Pons (tissue), 1 donor: ENCODE measurements around the gene PATJ.
A peak's percentile ranks its signal among the peaks of the same experiment; 100 is the strongest.
"Not testable (repeated sequence)": the region's sequence is repeated elsewhere in the genome, so short reads cannot be mapped to it uniquely, and the experiment has no call there.

Source experiments
- DNase-seq: peaks from one replicate; pipeline ENCODE4 v3.0.0-alpha.2; 2016; ENCODE audit warnings: low spot score

PATJ gene

DNA sequence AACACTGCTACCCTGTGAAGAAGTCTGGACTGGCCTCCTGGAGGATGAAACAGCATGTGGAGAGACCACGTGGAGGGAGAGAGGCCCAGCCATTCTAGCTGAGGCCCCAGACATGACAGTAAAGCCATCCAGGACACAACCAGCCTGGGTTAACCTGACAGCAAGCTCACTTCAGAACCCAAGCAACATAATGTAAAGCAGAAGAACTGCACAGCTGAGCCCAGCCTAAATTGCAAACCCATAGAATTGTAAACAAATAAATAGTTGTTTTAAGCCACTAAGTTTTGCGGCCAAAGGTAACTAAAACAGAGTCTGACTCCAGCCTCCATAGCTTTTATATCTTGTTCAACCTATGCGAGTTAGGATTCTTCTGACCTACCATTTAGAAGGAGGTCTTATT, 355.2 kb downstream of the PATJ start:
- no peak for DNase-seq

- DNase-seq: no peak
Observed at GRCh38 chr1:62100442-62100841, 358.2 kb downstream of the PATJ start.

DNA sequence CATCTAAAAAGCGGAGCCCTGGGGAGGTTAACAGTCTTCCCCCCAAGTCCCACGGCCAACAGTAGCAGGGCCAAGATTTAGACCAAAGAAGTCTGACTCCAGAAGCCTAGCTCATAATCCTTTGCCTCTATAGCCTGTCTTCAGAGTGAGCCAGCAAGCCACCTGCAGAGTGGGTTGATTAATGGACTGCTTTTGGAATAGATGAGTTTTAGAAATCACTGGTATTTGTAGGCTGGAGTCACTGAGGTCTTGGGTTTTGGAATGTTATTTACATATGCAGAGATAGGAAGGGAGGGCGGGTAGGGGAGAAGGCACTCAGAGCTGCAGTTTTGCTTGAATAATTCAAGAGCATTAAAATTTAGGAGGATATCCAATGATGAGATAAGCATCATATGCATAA, 361.6 kb downstream of the PATJ start:
- no peak for DNase-seq

DNA sequence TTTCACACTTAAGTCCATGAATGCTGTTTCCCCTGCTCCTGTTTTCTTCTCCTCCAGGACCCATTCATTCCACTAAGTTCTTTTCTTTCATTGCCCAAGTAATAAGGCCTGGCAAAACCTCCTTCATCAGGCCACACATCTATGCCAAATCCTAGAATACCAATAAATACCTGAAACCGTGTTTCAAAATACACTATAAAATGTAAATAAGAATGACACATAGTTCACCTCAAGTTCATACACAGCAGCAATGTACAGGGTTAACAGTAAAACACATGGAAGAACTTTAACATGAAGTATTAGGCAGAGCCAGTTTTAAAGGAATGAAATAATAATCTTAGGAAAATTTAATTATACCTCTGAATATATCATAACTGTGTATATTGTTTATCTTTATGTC, 365.6 kb downstream of the PATJ start:
- no peak for DNase-seq

GRCh38 chr1:62109124-62109523, 366.8 kb downstream of the PATJ start:
- DNase-seq: no peak

- no peak for DNase-seq
Observed at GRCh38 chr1:62110198-62110817, 368.0 kb downstream of the PATJ start.

- no peak for DNase-seq
Observed at GRCh38 chr1:62111084-62111483, 368.8 kb downstream of the PATJ start.

DNA sequence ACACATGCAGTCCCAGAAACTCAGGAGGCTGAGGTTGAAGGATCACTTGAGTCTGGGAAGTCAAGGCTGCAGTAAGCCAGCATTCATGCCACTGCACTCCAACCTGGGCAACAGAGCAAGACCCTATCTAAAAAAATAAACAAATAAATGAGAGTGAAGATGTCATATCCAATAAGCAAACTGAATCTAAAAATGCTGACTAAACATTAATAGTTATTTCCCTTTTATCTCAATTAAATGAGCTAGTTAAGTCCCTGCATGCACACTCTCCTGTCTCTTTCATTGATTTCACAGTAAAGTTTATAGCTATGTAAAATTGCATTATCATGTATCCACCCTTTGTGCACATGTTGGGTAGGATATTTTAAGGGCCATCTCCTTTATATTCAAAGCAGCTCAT, 371.2 kb downstream of the PATJ start:
- no peak for DNase-seq

GRCh38 chr1:62117018-62117750, 374.9 kb downstream of the PATJ start:
- no peak for DNase-seq

GRCh38 chr1:62126579-62127290, 384.5 kb downstream of the PATJ start:
- no peak for DNase-seq

DNA sequence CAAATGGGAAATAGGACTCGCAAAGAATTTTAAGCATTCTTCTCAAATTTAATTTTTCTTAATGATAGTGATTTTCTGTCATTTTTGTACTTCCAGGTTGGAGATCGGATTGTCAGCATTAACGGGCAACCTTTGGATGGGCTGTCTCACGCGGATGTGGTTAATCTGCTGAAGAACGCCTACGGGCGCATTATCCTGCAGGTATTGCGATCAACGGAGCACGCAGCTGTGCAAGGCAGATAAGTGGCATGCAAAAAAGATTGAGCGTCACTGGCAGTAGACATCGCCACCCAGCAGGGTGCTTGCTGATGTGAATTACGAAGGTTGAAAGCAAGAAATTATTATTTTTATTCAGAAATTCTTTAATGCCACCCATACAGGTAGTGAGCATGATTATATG, 386.5 kb downstream of the PATJ start:
- no peak for DNase-seq

DNA sequence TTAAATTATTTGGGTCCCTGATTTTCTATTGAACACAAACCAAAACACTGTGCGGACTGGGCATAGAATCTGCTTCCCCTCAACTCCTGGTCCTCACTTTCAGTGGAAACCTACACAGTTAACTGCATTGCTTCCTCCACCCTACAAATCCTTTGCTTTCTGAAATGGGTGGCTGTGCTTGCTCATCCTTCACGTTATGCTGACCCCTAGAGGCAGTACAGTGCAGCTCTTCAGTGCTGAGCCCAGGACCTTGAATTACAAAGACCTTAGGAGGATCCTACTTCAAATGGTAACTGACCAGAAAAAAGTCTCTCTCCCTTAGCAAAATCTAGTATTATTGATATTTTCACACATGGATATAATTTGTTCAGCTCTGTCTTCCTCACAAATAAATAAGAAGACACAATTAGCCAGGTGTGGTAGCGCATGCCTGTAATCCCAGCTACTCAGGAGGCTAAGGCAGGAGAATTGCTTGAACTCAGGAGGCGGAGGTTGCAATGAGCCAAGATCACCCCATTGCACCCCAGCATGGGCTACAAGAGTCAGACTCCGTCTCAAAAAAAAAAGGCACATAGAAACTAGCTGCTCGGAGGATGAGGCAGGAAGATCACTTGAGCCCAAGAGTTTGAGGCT, 388.9 kb downstream of the PATJ start:
- DNase-seq: peak; percentile 74

GRCh38 chr1:62138029-62138428, 395.7 kb downstream of the PATJ start:
- no peak for DNase-seq

DNA sequence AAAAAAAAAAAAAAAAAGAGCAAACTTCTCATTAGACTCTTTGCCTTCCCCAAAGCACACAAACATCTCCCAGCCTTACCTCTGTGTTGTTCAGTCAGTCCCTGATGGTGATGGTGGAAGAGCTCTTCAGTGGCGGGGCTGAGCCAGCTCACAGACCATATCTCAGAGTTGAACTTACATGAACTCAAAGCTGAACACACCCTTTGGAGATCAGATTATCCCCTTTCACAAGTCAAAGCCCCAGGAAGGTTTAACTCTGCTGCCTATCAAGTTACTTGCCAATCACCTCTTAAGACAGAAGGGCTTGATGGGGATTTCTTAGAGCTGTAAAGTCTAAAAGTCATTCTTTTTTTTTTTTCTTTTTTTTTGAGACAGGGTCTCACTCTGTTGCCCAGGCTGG, 397.1 kb downstream of the PATJ start:
- no peak for DNase-seq

- no peak for DNase-seq
Observed at GRCh38 chr1:62140666-62141065, 398.4 kb downstream of the PATJ start.

DNA sequence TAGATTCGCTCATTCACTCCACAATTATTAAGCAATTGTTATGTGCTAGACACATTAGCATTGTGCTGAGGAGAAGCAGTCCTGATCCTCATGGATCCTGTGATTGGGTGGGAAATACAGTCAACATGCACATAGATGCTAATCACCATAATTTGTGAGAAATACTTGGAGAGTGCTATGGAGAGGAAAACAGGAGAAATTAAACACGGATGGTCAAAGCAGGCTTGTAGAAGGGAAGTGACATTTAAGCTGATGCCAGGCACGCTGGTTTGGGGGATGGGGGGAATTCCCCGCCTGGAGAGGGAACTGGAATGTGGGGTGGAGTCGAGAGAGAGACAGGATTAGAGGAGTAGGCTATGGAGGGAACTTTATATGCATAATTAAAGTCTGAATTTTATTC, 400.2 kb downstream of the PATJ start:
- DNase-seq: no peak

DNA sequence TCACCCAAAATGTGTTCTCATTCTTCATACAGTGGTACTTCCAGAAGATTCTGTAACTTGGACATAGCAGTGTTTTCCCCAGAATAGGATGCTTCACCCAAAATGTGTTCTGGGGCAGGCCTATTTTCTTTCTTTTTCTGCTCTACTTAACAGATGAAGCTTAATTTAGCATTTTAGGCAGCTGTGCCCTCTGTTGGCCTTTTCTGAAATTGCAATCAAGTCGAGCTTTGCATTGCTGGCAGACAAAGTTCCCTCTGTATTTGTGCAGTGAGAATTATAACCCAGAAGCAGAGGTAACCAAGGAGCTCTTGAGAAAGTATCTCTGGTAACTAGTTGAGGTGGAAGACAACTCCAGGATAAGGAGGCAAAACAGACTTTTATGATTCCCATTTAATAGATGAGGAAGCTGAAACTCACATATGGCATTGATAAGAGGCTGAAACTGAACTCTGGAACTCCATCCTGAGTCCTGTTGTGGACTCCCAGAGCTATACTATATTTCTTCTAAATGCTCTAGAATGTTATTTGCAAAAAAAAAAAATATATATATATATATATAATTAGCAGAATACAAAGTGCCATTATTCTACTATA, 402.1 kb downstream of the PATJ start:
- peak; percentile 74 for DNase-seq

DNA sequence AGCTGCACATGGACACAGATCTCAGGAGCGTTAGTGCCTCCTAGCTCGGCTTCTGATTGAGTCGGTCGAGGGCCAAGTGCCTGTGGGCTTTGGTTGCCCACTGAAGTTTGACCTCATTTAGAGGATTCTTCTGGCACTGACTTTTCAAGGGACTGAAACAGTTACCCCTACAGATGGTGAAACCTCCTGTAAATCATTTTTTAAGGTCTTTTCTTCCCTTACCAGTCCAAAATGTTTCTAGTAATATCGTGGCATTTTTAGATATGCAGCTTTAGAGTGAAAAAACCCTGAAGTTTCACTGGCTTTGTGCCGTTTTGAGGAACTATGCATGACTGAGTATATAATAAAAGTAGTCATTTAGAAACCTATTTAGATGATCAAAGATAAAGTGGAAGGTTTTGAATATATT, 417.7 kb downstream of the PATJ start:
- DNase-seq: no peak

- DNase-seq: no peak
Observed at GRCh38 chr1:62161711-62162110, 419.4 kb downstream of the PATJ start.

DNA sequence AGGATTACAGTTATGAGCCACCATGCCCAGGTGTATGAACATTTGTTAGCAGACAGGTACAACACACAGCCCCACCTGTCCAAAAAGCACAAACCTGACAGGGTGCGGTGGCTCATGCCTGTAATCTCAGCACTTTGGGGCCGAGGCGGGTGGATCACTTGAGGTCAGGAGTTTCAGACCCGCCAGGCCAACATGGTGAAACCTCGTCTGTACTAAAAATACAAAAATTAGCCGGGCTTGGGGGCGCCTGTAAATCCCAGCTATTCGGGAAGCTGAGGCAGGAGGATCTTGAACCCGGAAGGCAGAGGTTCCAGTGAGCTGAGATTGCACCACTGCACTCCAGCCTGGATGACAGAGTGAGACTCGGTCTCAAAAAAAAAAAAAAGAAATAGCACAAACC, 428.1 kb downstream of the PATJ start:
- DNase-seq: not testable (repeated sequence)

DNA sequence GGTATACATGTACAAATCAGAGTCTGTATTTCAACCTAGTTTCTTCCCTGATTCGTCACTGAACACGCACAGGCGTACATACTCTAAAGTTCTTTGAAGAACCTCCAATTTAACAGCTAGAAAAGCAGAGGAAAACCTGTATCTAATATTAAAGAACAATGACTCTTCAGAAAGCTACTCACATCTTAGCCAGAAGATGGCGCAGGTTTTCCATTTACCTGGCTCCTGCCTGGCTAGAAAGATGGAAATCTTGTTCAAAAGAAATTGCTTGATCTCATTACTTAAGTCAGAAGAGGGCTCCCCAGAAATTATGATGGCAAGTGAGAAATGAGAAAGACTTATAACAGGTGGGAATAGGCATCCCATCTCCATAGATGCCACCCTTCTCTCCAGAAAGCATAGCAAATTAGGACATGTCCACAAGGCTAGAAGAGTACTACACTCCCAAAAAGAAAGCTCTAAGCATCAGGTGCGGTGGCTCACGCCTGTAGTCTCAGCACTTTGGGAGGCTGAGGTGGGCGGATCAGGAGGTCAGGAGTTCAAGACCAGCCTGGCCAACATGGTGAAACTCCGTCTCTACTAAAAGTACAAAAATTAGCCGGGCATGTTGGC, 433.4 kb downstream of the PATJ start:
- peak; percentile 67 for DNase-seq
